NCI-H226 (cell line): ENCODE results near the gene CUL2.
"Not testable (repeated sequence)": the region's sequence is repeated elsewhere in the genome, so short reads cannot be mapped to it uniquely, and the experiment has no call there.

Source experiments
- DNase-seq: peaks from one replicate; pipeline ENCODE4 v3.0.0-alpha.2; 2015

The CUL2 gene

DNA sequence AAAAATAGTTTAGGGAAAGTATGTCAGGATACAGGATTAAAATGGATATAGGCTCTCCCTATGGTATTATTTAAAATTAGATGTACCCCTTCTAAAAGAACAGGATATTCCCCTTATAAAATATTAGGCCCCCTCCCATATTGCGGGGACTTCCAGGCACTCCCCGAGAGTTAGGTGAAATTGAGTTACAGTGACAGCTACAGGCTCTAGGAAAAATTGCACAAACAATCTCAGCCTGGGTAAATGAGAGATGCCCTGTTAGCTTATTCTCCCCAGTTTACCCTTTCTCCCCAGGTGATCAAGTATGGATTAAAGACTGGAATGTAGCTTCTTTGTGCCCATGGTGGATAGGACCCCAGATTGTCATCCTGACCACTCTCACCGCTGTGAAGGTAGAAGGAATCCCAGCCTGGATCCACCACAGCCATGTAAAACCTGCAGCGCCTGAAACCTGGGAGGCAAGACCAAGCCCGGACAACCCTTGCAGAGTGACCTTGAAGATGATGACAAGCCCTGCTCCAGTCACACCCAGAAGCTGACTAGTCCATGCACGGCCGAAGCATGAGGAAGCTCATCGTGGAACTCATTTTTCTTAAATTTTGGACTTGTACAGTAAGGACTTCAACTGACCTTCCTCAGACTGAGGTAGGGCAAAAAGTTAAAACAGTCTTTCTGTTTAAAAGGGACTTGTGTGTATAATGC, 115.6 kb downstream of the CUL2 start:
- DNase-seq: not testable (repeated sequence)

DNA sequence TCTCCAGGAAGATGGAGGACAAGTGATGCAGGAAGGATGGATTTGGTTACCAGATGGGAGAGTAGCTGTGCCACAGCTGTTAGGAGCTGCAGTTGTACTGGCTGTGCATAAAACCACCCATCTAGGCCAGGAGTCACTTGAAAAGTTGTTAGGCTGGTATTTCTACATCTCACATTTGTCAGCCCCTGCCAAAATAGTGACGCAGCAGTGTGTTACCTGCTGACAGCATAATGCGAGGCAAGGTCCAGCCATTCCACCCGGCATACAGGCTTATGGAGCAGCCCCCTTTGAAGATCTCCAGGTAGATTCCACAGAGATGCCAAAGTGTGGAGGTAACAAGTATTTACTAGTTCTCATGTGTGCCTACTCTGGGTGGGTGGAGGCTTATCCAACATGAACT, 116.4 kb downstream of the CUL2 start:
- DNase-seq: not testable (repeated sequence)

DNA sequence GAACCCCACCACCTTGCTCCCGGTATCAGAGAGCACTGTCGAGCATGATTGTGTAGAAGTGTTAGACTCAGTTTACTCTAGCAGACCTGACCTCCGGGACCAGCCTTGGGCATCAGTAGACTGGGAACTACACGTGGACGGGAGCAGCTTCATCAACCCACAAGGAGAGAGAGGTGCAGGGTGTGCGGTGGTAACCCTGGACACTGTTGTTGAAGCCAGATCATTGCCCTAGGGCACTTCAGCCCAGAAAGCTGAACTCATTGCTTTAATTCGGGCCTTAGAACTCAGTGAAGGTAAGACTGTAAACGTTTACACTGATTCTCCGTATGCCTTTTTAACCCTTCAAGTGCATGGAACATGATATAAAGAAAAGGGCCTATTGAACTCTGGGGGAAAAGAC, 117.0 kb downstream of the CUL2 start:
- DNase-seq: not testable (repeated sequence)

DNA sequence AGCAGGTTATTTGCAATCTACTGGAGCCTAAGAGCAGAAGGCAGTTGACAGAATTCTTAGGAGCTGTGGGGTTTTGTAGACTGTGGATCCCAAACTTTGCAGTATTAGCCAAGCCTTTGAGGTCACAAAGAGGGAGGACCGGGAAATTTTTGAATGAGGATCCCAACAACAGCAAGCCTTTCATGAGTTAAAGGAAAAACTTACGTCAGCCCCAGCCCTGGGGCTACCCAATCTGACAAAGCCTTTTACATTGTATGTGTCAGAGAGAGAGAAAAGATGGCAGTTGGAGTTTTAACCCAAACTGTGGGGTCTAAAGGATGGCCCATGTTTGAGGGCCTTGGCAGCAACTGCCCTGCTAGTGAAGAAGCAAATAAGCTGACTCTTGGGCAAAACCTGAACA, 117.5 kb downstream of the CUL2 start:
- DNase-seq: not testable (repeated sequence)

DNA sequence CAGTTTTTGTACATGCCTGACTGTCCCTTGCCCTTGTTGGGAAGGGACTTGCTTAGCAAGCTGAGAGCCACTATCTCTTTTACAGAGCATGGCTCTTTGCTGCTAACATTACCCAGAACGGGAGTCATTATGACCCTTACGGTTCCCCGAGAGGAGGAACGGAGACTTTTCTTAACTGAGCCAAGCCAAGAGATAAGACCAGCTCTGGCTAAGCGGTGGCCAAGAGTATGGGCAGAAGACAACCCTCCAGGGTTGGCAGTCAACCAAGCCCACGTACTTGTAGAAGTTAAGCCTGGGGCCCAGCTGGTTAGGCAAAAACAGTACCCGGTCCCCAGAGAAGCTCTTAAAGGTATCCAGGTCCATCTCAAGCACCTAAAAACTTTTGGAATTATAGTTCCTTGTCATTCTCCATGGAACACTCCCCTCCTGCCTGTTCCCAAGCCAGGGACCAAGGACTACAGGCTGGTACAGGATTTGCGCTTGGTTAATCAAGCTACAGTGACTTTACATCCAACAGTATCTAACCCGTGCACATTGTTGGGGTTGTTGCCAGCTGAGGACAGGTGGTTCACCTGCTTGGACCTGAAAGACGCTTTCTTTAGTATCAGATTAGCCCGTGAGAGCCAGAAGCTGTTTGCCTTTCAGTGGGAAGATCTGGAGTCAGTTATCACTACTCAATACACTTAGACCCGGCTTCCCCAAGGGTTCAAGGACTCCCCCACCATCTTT, 118.4 kb downstream of the CUL2 start:
- DNase-seq: not testable (repeated sequence)

DNA sequence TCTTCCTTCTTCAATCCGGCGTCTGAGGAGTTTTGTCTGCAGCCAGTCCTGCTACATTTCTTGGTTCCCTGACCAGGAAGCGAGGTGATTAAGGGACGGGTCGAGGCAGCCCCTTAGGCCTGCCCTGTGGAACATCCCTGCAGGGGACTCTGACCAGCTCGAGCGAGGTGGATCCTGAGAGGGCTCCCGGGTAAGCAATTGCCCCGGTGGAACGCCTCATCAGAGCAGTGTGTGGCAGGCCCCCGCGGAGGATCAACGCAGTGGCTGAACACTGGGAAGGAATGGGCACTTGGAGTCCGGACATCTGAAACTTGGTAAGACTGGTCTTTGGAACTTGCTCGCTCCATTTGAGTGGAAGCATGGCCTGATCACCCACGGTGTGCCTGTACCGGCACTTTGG, 121.0 kb downstream of the CUL2 start:
- no peak for DNase-seq

DNA sequence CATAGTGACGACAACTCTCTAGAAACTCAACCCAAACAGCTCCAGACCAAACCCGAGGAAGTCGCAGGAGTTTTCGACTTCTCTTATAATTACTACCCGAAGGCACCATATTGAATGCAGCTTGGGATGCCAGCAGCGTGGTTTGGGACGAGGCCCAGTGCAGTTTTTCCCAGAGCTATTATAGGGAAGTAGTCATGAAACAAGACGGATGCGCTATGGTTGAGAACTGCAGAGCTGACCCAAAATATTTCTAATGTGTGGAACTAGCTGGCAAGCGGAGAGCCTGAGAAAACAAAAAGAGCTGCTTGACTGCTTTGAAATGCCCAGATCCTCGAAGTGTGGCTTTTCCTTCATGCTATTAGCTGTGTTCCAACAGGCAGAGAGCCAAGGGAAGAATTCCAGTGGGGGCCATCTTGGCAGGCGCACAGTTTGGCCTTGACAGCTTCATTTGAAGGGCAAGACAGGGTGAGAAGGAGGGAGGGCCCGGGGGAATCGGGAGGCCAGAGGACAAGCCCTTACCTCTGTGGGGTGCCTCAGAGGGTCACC, 122.7 kb downstream of the CUL2 start:
- DNase-seq: no peak

DNA sequence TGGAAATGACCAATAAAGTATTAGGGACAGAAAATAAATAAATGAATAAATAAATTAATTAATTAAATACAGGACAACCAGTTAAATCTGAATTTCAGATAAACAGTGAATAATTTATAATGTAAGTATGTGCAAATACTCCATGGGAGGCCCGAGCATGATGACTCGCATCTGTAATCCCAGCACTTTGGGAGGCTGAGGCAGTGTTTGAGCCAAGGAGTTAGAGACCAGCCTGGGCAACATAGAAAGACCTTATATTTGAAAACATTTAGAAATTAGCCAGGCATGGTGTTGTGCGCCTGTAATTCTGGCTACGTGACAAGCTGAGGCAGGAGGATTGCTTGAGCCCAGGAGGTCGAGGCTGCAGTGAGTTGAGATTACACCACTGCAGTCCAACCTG, 123.7 kb downstream of the CUL2 start:
- DNase-seq: no peak

DNA sequence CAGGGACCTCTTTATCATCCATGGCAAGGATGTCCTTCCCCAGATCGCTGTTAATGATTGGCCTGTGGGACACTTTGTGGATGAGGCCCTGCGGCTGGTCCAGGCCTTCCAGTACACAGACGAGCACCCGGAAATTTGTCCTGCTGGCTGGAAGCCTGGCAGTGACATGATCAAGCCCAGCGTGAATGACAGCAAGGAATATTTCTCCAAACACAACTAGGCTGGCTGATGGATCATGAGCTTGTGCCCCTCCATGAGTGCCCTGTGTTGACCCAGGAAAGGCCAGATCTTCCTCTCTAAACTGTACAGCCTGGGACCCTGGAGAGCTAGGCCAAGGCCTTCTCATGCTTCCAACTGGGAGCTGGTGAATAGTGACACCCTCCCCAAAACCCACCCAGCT, 124.1 kb downstream of the CUL2 start:
- no peak for DNase-seq

DNA sequence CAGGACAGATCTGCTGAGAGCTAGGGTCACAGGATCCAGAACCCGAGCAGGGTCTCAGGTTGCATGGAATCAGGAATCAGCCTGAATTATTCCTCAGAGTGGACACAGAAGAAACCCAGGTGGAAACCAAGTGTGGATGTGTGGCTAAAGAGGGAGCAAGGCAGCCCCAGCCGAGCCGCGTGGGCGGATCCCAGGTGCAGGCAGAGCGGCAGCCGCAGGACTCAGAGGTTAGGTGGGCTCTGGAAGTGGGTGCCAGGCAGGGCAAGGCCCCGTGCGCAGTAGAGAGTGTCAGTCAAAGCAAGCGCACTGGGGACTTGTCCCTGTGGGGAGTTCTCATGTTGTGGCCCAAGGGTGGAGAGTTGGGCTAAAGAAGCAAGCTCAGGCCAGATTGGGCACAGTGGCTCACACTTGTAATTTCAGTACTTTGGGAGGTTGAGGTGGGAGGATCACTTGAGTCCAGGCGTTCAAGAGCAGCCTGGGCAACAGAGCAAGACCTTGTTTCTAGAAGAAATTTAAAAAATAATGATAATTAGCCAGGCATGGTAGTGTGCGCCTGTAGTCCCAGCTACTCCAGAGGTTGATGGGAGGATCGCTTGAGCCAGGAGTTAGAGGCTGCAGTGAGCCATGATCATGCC, 125.9 kb downstream of the CUL2 start:
- no peak for DNase-seq

DNA sequence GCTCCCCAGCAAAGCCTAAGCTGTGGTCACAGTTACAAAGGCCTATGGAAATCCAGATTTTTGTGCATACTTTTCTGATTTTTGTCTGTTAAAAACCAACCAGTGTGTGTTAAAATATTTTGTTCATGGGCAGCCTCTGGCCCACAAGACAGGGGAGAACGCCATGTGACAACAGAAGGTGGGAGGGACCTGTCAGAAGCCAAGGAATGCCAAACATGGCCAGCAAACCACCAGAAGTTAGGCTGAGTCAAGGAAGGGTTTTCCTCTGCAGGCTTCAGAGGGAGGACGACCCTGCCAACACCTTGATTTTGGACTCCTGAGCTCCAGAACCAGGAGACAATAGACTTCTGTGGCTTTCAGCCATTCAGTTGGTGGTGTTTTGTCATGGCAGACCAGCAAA, 127.3 kb downstream of the CUL2 start:
- DNase-seq: no peak

DNA sequence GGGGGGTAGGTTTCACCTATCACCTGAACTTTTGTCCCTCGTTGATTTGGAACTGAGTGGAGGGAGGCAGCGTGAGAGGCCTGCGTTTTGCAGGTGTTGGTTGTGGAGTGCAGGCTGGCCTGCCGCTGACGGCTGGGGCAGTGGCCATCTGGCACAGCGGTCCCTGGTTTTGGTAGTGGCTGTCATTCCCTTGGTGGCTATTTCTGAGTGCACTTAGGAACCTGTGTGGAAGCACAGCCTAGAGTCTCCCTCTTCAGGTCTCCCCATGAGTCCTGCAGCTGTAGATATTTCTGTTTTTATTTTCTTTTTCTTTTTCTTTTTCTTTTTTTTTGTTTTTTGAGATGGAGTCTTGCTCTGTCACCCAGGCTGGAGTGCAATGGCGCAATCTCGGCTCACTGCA, 129.2 kb downstream of the CUL2 start:
- no peak for DNase-seq

DNA sequence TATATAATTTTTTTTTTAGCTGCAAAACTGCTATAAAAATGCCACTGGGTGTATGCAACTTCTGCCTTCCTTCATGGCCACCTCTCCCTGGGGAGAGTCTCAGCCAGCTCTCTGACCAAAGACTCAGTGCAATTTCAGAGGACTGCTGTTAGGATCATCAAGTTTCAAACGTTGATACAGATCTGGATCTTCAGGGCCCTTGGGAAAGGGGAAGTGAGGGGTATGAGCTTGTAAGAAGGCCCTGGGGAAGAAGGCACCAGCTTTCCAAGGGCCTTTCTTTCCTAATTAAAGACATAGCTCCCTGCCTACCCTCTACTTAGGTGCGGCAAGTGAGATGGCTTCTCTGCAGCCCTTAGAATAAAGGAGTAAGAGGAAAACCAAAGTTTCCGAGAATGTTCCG, 130.4 kb downstream of the CUL2 start:
- no peak for DNase-seq

DNA sequence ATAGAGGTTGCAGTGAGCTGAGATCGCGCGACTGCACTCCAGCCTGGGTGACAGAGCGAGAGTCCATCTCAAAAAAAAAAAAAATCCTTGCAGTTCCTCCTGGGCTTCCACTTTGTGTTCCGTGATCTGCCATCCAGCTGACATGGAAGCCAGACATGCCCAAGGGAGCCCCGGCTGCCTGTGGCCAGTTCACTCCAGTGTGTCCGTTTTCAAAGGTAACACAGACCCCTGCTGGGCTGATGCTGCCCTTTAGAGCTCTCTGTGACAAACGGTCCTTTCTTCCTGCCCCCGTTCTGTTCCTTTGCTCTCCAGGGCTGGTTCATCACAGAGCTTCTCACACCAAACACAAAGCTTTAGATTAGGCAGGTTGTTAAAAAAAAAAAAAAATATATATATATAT, 130.8 kb downstream of the CUL2 start:
- DNase-seq: no peak
